Neural cell (in vitro differentiated cells): ENCODE measurements around the gene LRRC4. TPM values are rescaled to one million over a fixed set of nuclear protein-coding genes. Genes with fewer than 3 reads are reported as not detected.

Experiments used
- H2AFZ ChIP-seq: fragments of 200-600, 300-800 bp; sonication (generic), shearing (Covaris generic); 2 replicates; pipeline ENCODE4 v1.6.0; 2014; ENCODE audit warnings: low read depth, mild to moderate bottlenecking, antibody characterized with exemption, low read length, moderate library complexity
- H3F3A ChIP-seq: fragments of 200-600 bp; shearing (Covaris generic); 2 replicates; pipeline ENCODE4 v1.6.1; 2016; ENCODE audit warnings: mild to moderate bottlenecking, moderate library complexity, mixed read lengths, antibody characterized with exemption, low read length; ENCODE audit not compliant: insufficient read depth, poor library complexity, severe bottlenecking
- H3K27ac ChIP-seq: fragments of 200-600, 300-800 bp; sonication (generic), shearing (Covaris generic); 2 replicates; pipeline ENCODE4 v1.5.1; 2014; ENCODE audit warnings: mild to moderate bottlenecking, low read length, moderate library complexity
- H3K27me3 ChIP-seq: fragments of 300-800, 200-600 bp; sonication (generic), shearing (Covaris generic); 2 replicates; pipeline ENCODE4 v1.6.0; 2014; ENCODE audit warnings: mild to moderate bottlenecking, low read depth, low read length, moderate library complexity; ENCODE audit not compliant: insufficient read depth
- H3K36me3 ChIP-seq: fragments of 300-800, 200-600 bp; sonication (generic), shearing (Covaris generic); 2 replicates; pipeline ENCODE4 v1.5.1; 2014; ENCODE audit warnings: mild to moderate bottlenecking, antibody characterized with exemption, low read length, moderate library complexity; ENCODE audit not compliant: insufficient read depth
- H3K4me2 ChIP-seq: fragments of 300-800, 200-600 bp; sonication (generic), shearing (Covaris generic); 2 replicates; pipeline ENCODE4 v1.6.0; 2014; ENCODE audit warnings: mild to moderate bottlenecking, low read length
- H3K4me3 ChIP-seq: fragments of 300-800, 200-600 bp; sonication (generic), shearing (Covaris generic); 2 replicates; pipeline ENCODE4 v1.5.1; 2014; ENCODE audit warnings: mild to moderate bottlenecking, low read length, moderate library complexity
- H3K79me2 ChIP-seq: fragments of 200-600 bp; shearing (Covaris generic); replicated peaks from 2 replicates; pipeline ENCODE4 v1.6.0; 2014; ENCODE audit warnings: mild to moderate bottlenecking, low read length, moderate library complexity; ENCODE audit not compliant: insufficient read depth
- H3K9ac ChIP-seq: fragments of 300-800, 200-600 bp; sonication (generic), shearing (Covaris generic); 2 replicates; pipeline ENCODE4 v1.6.1; 2016; ENCODE audit warnings: mild to moderate bottlenecking, low read length, mixed read lengths
- H3K9me2 ChIP-seq: fragments of 200-600 bp; shearing (Covaris generic); 2 replicates; pipeline ENCODE4 v1.6.1; 2016; ENCODE audit warnings: mild to moderate bottlenecking, low read length, mixed read lengths; ENCODE audit not compliant: insufficient read depth
- H3K9me3 ChIP-seq: fragments of 200-600, 300-800 bp; sonication (generic), shearing (Covaris generic); 2 replicates; pipeline ENCODE4 v1.6.1; 2016; ENCODE audit warnings: mild to moderate bottlenecking, mixed run types, low read length, moderate library complexity, mixed read lengths
- H4K20me1 ChIP-seq: fragments of 200-600 bp; shearing (Covaris generic); 2 replicates; pipeline ENCODE4 v1.6.1; 2016; ENCODE audit warnings: mild to moderate bottlenecking, mixed run types; ENCODE audit not compliant: insufficient read depth
- CTCF ChIP-seq: fragments of 450-650 bp; IDR thresholded peaks from 2 replicates; pipeline ENCODE4 v1.5.1; 2014; ENCODE audit warnings: antibody characterized with exemption, mild to moderate bottlenecking, moderate library complexity; ENCODE audit not compliant: poor library complexity, severe bottlenecking
- EP300 ChIP-seq: fragments of 450-650 bp; conservative IDR thresholded peaks from 2 replicates; pipeline ENCODE4 v1.6.1; 2014; ENCODE audit warnings: antibody characterized with exemption, mild to moderate bottlenecking, moderate library complexity; ENCODE audit not compliant: poor library complexity, severe bottlenecking
- EZH2 ChIP-seq: fragments of 200-600, 300-800 bp; shearing (Covaris generic), sonication (generic); IDR thresholded peaks from 2 replicates; pipeline ENCODE4 v1.6.1; 2014; ENCODE audit warnings: antibody characterized with exemption, low read length, borderline replicate concordance, mild to moderate bottlenecking; ENCODE audit not compliant: insufficient read depth, poor library complexity, severe bottlenecking
- MXI1 ChIP-seq: fragments of 450-650 bp; conservative IDR thresholded peaks from 2 replicates; pipeline ENCODE4 v1.6.1; 2014; ENCODE audit warnings: antibody characterized with exemption, mild to moderate bottlenecking; ENCODE audit not compliant: poor library complexity, severe bottlenecking
- POLR2AphosphoS5 ChIP-seq: IDR thresholded peaks from 2 replicates; pipeline ENCODE4 v1.6.1; 2012
- RAD21 ChIP-seq: fragments of 450-650 bp; conservative IDR thresholded peaks from 2 replicates; pipeline ENCODE4 v1.6.1; 2014; ENCODE audit warnings: antibody characterized with exemption, mild to moderate bottlenecking, moderate library complexity
- REST ChIP-seq: IDR thresholded peaks from 2 replicates; pipeline ENCODE4 v1.6.1; 2012; ENCODE audit warnings: borderline replicate concordance
- SMC3 ChIP-seq: fragments of 450-650 bp; conservative IDR thresholded peaks from 2 replicates; pipeline ENCODE4 v1.6.1; 2014; ENCODE audit warnings: antibody characterized with exemption, mild to moderate bottlenecking, moderate library complexity; ENCODE audit not compliant: poor library complexity
- TAF1 ChIP-seq: IDR thresholded peaks from 2 replicates; pipeline ENCODE4 v1.6.1; 2012; ENCODE audit warnings: low read depth
- polyA plus RNA-seq: library from polyadenylated mRNA; depleted of rRNA; stranded (reverse); fragments of >200 nt; gene quantifications from 2 replicates; pipeline ENCODE4 v1.2.3, GENCODE V29; 2014

Gene LRRC4
- polyA plus RNA-seq, 1 donor from 2014 or later, result 15.7 TPM

- no peak for TF ChIP-seq EZH2
Measured at GRCh38 chr7:128074736-128075135, 43.5 kb upstream of the LRRC4 start (continued).

GRCh38 chr7:128074336-128074735, 43.1 kb upstream of the LRRC4 start:
- Histone ChIP-seq H3K27me3 (no peaks in the 10 kb centered on the region), H3K9ac (no peak overlapping the region), H3K36me3 (no peaks in the 10 kb centered on the region), H4K20me1 (no peaks in the 10 kb centered on the region), H3K27ac (no peak overlapping the region), H3K4me2 (no peak overlapping the region), H3K79me2 (no peaks in the 10 kb centered on the region), H2AFZ (no peak overlapping the region), H3K9me3 (no peaks in the 10 kb centered on the region), H3K4me3 (no peak overlapping the region), H3K9me2 (no peaks in the 10 kb centered on the region), H3F3A (no peaks in the 10 kb centered on the region)
- no peak for TF ChIP-seq EP300
- no peak for TF ChIP-seq REST
- TF ChIP-seq RAD21, result no peak
- no peak for TF ChIP-seq TAF1
- TF ChIP-seq MXI1, result no peak
- TF ChIP-seq POLR2AphosphoS5, result no peak
- TF ChIP-seq SMC3, result no peak
- no peak for TF ChIP-seq EZH2
- no peak for TF ChIP-seq CTCF

GRCh38 chr7:128073671-128074310, 42.6 kb upstream of the LRRC4 start:
- no peaks in the 10 kb centered on the region for H3F3A ChIP-seq
- no peak overlapping the region for H3K9ac ChIP-seq
- no peak overlapping the region for H3K4me3 ChIP-seq
- no peaks in the 10 kb centered on the region for H3K9me2 ChIP-seq
- no peaks in the 10 kb centered on the region for H3K36me3 ChIP-seq
- no peaks in the 10 kb centered on the region for H4K20me1 ChIP-seq
- H3K27ac ChIP-seq, result no peak overlapping the region
- H2AFZ ChIP-seq, result no peak overlapping the region
- H3K27me3 ChIP-seq, result no peaks in the 10 kb centered on the region
- no peaks in the 10 kb centered on the region for H3K79me2 ChIP-seq
- no peak for TF ChIP-seq SMC3
- TF ChIP-seq CTCF, result no peak
- no peak for TF ChIP-seq POLR2AphosphoS5
- no peak for TF ChIP-seq RAD21
- TF ChIP-seq REST, result no peak
- no peak for TF ChIP-seq MXI1
- TF ChIP-seq EP300, result no peak
- TF ChIP-seq EZH2, result no peak
- TF ChIP-seq TAF1, result no peak
- H3K4me2 ChIP-seq, result no peak overlapping the region
- H3K9me3 ChIP-seq, result no peaks in the 10 kb centered on the region
